Epidermal melanocyte (primary cell): ENCODE data around the gene RCE1.

Experiments
- DNase-seq: peaks from one replicate; pipeline ENCODE4 v3.0.0; 2011; ENCODE audit warnings: low spot score; ENCODE audit not compliant: insufficient read length

Gene RCE1

DNA sequence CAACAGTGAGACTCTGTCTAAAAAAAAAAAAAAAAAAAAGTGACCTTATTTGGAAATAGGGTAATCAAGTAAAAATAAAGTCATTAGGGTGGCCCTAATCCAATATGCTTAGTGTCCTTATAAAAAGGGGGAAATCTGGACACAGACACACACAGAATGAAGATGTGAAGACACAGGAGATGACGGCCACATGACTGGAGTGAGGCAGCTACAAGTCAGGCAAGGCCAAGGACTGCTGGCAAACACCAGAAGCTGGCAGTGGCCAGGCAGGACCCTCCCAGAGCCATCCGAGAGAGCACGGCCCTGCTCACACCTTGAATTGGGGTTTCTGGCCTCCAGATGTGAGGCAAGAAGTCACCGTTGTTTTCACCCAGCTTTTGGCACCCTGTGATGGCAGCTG, 42.2 kb downstream of the RCE1 start:
- DNase-seq = no peak

GRCh38 chr11:66885950-66886440, 42.8 kb downstream of the RCE1 start:
- no peak for DNase-seq

DNA sequence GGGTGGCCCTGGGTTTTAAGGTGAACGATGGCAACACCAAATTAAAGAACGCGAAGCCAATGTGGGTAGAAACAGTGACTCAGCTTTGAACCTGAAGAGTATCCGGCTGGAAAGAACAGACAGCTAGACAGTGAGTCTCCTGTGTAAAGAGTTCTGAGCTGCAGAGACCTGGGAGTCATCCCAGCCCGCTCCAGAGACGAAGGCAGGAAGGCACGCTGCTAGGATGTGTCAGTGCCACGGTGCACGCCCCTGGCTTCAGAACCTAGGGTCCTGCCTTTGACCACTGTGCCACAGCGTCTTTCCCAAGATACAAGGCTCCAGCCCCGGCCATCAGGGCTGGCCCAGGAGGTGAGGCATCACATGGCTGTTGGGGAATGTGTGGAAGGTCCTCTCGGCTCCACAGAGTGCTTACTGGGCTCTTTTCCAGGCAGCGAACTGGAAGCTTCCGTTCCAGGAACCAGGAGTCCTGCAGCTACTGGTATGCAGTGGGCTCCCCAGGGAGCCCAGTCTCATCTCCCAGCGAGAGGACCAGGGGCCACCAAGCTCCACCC, 43.5 kb downstream of the RCE1 start:
- DNase-seq = no peak

- DNase-seq = no peak
These were observed 44.3 kb downstream of the RCE1 start for GRCh38 chr11:66887526-66887925.

GRCh38 chr11:66888282-66888681, 45.0 kb downstream of the RCE1 start:
- no peak for DNase-seq

- DNase-seq = no peak
These were observed 46.7 kb downstream of the RCE1 start for GRCh38 chr11:66889960-66890359.

DNA sequence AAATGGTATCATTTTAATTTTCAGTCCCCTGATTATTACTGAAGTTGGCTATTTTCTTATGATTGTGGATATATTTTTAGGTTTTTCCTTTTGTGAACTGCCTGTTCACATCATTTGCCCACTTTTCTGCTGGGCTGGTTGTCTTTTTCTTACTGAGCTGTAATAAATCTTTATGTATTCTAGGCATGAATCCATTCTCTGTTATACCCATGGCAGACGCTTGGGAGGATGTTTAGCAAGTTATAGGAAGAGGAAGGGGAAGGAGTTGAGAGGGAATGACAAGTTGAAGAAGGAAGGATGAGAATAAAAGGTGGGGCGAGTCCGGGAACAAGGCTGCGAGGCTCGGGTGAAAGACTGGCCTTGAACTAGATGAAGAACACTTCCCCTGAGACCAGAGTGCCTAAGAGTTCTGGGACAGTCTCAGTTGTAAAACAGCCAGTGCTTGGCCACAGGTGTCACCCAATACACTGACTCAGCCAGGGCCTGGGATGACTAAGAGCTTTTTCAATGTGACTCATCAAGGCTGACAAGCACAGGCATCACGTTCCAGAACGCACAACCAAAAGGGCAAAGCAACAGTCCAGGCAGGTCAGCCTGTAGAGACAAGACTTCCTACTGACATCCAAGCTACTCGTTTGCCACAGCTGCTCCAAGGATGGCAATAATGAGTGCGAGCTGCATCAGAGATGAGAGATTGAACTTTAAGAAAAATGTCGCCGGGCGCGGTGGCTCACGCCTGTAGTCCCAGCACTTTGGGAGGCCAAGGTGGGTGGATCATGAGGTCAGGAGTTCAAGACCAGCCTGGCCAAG, 48.8 kb downstream of the RCE1 start:
- DNase-seq = peak; percentile 53

DNA sequence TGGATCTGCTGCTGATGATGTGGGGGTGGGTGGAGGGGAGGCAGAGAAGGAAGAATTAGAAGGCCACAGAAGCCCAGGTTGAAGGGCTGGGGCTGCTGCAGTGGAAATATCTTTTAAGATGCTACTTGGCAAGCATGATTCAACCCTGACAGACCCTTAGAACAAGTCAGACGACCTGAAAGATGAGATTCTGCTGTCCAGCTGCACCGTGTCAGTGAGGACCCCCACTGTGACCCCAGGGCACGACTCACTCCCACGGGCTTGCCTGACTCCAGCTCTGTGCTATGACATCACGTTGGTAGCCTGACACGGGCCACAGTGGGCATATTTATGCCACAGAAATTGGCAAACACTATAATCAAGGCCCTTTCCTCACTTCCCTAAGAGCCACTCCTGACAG, 49.7 kb downstream of the RCE1 start:
- no peak for DNase-seq

DNA sequence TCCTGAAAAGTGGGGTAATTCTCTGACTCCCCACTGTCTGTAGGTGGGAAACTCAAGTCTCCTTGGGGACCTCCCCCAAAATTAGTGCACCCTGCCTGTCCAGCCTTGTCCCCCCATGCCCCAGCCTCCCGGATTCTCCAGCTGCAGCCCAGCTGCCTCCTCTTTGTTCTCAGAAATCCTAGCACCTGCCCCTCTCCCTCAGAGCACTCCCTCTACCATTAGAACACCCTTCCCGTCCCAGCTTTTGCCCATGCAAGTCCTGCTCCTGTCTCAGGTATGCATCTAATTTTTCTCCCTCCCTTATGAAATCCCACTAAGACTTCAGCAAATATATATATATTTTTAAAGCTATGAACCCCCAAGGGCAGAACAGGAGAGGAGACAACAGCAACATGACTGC, 50.9 kb downstream of the RCE1 start:
- DNase-seq = no peak
